Fibroblast of skin of abdomen (primary cell): ENCODE data around the gene SLC4A1.
A peak's percentile ranks its signal among the peaks of the same experiment; 100 is the strongest.

Experiments
- DNase-seq: peaks from one replicate; pipeline ENCODE4 v3.0.0-alpha.2; 2013

SLC4A1 gene

DNA sequence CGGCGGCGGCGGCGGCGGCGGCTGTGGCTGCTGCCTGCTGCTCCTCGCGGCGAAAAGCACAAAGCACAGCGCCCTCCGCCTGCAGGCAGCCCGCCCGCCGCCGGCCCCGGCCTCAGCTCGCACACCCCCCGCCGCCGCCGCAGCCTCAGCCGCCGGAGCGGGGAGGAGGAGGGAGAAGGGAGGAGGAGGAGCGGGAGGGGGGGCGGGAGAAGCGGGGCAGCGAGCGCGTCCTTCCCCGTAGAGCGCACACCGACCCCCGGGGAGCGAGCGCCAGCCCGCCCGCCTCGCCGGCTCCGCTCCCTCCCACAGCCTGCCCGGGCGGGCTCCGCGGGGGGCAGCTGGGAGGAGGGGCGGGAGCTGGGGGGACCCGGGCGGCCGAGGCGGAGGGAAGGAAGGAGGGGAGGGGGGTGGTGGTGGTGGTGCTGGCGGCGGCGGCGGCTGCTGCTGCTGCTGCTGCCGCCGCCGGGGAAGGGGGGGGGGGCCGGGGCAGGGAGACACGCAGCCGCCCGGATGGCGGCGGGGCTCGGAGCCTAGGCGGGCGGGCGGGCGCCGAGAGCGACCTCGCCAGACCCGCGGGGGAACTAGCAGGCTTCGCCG, 48.2 kb downstream of the SLC4A1 start, which contains the start of gene UBTF:
Gene UBTF (minus strand): TSS at position 60 of the 597 bp plus-strand sequence. CDS start 1,446 bp downstream, outside the sequence.
- DNase-seq, result peak; percentile 83

DNA sequence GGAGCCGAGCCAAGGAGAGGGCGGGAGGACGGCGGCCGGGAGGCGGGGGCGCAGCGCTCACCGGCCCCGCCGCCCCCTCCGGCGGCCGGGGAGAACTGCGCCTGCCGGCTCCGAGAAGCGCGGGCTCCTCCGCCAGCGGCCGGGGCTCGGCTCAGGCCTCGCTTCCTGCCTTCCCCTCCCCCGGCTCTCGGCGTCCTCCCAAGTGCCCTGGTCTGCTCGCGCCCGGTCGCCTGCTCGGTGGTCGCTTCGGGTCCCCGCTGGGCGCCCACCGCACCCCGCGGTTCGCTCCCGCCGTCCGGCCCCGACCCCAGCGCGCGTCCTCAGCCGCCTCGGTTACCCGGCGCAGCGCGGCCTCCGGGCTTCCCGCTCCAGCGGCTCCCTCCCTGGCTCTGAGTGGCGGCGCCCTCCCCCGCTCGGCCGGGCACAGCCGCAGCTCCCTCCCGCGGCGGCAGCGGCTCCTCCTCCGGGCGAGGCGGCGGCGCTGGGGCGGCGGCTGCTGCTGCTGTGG, 48.8 kb downstream of the SLC4A1 start:
- peak; percentile 76 for DNase-seq

DNA sequence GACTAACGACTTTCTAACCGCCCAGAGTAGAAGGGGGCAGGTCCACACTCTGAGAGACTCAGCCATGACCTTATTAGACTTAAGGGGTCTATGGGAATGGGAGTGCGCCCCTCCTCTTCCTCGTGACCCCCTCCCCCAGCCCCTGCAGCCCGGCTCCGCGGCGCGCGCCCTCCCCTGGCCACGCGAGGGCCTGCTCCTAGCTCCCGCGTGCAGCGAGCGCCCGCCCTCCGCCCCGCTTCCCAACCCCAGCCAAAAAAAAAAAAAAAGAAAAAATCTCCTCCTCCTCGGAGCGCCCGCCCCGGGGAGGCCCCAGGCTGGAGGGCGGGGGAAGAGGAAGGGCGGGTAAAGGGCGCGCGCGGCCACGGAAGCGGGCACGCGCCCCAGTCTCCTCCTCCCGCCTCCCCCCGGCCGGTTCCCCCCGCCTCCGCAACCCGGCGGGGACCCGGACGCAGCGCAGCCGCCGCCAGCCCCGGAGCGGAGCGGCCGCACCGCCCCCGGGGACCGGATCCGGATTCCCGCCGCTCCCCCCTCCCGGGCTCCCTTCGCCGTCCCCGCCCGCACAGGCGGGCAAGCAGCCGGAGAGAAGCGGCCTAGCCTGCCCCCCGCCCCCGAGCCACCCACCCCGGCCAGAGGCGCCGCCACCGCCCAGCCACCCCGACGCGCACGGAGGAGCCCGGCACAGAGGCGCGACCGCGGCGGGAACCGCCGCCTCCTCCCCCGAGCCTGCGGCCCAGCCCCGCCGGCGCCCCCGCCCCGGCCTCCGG, 49.4 kb downstream of the SLC4A1 start:
- peak; percentile 95 for DNase-seq

DNA sequence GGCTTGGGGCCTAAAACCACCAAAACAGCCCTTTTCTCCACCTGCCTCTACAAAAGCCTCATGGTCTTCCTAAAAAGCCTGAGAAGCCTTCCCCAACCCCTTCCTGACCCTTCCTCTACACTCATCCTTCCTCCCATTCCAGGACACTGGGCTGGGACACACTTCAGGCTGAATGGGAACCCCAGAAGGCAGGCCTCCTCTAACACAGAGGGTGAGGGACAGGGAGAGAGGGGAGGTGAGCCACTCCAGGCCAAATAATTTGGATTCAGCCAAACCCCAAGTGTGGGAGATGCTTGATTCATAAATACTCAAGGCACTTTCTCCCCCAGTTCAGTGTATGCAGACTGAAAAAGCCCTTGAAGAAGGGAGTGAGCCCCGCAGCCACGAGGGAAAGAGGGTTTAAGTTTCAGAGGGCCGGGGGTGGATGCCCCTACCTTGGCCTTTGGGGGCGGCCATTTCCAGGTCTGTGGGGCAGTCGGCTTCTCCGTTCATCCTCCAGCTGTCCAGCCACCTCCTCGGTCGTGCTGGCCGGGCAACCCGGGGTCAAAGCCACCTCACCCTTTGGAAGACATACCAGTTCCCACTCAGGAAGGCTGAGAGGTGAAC, 50.1 kb downstream of the SLC4A1 start:
- DNase-seq, result no peak

DNA sequence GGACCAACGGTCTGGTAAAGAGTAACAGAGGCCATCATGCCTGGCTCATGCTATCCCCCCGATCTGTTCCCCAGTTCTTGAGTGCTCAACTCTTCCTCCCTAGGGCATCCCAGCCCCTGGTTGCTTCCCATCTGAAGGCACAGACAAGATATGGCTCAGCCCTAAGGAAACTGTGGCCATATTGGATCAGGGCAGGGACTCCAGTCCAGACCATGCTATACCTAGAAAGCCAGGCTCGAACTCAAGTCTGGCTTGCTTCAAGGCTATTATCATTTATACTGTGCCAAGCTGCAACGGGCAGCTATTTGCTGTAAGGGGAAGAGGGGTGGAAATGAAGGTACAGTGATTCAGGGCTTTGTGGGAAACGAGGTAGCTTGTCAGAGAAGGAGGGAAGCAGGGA, 51.2 kb downstream of the SLC4A1 start:
- DNase-seq, result no peak

DNA sequence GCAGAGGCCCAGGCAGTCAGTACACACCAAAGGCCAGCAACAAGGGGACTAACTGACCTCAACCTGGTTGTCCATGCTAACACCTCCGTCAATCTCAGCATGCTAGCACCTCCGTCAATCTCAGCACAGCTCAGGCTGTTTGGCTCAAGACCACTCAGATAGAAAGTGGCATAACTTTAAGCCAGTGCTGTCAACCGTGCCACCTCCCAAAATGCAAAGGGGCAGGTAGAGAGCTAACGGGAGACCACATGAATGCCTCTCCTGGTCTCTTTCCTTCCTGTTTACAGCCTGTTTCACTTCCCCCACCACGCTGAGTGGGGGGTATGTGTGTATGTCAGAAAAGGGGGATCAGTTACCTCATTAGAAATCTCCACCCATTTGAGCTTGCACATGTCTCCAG, 51.8 kb downstream of the SLC4A1 start:
- DNase-seq, result no peak

DNA sequence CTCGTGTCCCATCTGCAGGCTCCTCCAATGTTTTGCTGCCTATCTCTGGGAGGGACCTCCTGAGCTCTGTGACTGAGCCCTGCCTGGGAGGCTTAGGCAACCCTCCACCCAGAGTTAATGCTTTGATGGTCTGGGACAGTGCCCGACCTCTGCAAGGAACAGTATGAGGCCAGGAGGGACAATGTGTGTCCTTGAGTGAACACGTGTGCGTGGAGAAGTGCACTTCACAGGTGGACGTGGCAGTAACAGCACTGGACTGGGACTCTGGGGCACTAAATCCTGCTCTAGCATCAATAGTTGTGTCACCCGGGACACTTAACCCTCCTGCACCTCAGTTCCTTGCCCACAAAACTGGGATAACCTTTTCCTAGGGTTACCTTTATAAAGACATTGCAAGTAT, 53.0 kb downstream of the SLC4A1 start:
- no peak for DNase-seq

DNA sequence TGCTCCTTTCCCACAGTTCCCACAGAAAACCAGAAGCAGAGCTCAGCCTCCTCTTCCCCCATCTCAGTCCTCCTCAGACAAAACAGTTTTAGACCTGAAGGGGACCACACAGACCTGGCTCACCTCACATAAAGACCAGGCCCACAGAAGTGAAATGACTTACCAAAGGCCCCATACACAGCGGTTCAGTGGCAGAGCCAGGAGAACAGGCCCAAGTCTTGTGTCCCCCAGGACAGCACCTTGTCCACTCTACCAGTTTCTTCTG, 53.8 kb downstream of the SLC4A1 start:
- DNase-seq, result no peak

DNA sequence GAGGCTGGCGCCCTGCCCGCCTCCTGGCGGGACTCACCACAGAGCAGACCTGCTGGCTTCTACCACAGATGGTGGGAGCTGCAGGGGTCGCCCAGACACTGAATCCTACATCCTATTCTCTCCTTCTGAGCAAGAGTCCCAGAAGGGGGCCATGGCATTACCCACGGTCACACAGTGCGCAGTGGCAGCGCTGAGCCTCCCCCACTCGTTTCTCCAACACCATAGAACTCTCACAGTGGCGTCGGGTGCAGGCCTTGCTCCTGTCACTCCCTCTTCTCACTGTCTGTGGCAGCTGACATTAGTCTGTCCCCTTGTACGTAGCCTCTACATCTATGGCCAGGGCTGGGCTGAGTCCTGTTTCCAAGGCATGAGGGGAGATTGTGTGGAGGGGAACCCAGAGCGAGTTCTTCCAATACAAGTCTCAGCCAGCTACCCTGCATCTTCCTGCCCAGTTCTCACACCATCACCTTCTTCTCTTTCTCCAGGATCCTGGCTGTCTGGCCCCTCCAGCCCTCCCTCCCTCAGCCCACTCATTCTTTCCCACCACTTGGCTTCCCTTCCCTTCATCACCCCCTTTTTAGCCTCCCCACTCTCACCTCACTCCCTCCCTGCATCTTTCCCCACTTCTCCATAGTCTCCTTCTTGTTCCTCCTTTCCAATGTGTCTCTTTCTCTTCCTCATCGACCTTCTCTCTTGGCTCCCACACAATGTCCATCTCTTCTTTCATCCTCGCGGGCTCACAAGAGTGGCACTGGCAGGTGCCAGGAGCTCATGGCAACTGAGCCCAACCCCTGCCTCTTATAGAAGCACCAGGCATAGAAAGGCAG, 54.3 kb downstream of the SLC4A1 start:
- DNase-seq, result no peak

DNA sequence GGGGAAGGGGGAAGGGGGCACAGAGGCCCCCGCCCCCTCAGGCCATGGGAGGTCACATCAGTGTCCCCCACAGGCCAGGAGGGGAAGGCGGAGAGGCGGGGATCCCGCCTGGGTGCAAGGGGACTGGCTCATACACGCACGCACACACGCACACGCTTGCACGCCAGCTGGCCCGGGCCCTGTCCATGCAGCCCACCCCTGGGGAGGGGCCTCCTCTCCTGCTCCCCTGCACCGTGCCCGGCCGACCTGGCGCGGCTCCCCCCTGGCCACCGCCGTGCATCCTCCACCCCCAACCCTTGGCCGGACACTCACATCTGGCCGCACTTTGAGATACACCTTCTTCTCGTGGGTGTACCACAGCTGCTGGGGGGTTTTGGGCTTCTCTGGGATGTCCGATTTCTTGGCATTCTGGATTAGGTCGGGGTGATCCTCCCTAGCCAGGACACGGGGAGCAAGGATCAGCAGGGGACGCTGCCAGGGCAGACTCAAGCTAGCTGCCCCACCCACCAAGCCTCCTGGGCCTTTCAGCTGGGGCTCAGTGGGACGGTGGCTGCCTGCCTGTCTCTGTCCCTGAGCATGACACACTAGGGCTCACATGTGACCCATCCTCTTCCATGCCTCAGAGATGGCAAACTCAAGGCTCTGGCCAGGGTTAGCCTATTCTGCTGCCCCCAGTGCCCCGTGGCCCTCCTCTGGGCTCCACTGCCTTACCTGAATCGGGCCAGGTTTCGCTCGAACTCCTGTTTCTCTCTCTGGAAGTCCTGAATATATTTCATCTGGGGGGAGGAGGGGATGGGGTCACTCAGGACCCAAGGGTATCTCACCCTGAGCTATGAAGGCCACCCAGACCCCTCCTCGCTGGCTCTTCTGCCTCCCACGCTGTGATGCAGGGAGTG, 55.2 kb downstream of the SLC4A1 start:
- DNase-seq, result no peak

DNA sequence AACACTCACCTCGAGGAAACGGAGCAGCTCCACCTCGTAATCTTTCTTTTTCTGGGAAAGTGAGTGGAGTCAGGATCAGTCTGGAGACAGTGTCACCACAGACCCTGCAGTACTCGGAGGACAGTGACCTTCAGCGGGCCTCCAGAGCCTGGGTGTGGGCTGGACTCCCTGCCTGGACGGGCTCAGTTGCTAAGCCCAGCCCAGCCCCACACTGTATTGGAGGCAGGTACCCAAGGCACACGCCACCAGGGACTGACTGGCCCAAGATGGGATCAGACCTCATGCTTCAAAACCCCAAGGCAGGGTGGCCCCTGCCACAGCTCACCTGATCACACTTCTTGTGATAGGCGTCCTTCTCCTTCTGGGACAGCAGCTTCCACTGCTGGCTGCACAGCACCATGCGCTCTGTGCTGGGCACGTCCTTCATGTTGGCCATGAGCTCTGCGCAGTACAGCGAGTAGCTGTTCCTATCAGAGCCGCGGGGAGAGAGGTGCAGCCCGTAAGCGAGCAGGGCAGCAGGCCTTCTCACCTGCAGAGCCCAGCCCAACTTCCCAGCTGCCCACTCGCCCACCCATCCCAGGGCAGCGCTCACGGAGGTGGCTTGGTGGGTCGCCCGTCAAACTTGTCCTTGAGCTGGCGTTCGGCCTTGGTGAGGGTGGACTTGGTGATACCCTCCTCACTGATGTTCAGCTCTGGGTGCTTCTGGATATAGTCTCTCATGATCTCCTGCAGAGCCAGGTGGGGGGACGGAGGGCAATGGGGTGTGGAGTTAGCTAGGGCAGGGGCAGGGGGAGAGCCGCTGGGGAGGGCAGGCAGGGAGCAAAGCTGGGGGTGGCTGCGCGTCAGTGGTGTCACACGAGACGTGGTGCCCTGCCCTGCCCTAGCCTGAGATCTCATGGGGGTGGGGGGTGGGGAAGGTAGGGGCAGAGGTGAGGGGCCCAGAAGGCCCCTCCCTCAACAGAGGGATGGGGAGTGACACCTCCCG, 56.4 kb downstream of the SLC4A1 start:
- DNase-seq, result no peak

DNA sequence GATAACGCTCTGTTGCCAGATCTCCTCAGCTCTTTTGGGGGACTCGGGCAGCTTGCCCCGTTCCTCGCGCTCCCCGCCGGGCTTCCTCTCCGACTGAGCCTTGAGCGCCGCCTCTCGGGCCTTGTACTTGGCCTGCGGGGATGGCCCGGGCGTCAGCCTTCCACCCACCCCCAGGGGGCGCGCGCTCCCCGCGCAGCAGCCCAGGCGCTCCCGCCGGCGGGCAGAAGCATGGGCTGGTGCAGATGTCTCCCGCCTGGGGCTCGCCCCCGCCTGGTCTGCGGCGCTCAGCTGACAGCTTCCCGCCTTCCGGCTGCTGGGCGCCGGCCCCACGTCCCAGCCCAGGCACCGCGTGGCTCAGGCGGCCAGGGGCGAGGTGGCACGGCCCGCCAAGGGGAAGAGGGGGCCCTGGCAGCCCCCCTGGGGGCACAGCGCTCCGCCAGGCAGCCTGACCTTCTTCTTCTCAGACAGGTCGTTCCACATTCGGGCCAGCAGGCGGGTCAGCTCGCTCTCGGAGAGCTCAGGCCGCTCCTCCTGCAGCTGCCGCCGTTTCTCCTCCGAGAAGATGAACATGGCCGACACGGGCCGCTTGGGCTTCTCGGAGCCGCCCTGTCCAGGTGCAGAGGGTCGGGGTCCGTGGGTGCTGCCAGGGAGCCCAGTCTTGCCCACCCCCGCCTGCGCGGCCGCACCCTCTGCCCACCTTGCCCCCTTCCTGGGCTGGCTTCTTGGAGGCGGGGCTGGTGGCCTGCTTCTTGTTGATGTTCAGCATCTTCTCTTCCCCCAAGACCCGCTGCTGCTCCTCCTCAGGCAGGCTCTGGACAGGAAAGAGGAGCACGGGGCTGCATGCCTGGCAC, 57.4 kb downstream of the SLC4A1 start:
- DNase-seq, result peak; percentile 85

DNA sequence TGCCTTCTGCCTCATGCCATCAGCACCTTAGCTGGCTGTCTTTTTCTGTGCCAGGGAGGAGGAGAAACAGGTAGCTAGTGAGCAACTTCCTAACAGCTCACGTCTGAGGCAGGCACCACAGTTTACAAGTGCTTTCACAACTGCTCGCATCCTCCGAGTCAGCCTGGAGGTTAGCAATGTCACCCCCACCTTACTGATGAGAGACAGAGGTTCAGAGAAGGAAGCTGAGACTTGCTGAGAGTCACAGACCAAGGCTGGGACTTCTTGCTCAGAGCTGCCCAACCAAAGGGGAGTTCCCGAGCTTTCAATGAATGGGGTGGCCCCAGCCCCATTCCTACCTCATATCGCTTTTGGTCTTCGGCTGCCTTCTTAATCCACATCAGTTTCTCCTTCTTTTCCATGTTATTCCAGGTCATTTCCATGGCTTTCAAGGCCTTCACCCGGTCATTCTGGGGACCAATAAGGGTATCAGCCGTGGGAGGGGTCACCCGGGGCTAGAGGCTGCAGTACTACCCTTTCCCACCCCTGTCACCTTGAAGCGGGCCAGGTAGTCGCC, 58.1 kb downstream of the SLC4A1 start:
- DNase-seq, result no peak

DNA sequence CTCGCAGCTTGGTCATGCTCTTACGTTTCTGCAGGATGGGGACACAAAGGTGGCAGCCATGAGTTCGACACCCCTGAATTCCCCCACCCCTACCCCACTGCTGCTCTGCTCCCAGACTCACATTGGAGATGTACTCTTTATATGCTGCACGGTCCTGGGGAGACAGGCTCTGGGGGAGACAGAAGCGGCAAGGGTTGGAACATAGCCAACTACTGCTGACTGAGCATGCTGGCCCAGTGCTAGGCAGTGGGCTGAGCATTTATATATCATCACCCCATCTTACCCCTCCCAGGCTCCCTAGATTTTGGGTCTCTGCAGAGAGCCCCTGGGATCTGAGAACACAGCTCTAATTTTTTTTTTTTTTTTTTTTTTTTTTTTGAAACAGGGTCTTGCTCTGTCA, 60.2 kb downstream of the SLC4A1 start:
- DNase-seq, result no peak

DNA sequence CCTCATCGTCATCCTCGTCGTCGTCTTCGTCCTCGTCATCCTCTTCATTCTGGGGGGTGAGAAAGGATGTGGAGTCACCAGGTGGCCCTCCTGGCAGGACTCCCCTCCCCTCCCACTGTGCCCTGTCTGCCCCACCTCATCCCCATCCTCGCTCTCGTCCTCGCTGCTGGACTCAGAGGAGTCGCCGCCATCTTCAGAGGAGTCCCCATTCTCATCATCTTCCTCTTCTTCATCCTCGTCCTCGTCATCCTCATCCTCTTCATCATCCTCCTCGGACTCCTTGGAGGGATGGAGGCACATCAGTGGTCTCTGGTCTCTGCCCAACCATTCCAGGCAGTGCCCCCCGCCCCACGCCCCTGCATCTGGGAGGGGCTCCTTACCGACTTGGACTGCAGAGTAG, 60.6 kb downstream of the SLC4A1 start:
- no peak for DNase-seq

DNA sequence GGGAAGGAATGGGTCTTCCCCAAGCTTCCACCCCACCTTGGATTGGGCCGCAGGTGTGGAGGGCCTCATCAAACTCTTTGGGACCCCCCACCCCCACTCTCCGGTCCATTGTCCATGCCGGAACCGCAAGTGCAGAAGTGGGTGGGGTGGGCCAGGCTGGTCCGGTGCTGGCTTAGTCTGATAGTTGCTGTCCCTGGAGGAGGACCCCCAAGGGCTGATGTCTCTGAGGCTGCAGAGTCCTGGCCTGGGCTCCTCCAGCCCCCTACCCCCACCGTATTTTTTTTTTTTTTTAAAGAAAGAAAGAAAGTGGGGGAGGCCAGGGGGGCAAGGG, 61.1 kb downstream of the SLC4A1 start:
- DNase-seq, result no peak

DNA sequence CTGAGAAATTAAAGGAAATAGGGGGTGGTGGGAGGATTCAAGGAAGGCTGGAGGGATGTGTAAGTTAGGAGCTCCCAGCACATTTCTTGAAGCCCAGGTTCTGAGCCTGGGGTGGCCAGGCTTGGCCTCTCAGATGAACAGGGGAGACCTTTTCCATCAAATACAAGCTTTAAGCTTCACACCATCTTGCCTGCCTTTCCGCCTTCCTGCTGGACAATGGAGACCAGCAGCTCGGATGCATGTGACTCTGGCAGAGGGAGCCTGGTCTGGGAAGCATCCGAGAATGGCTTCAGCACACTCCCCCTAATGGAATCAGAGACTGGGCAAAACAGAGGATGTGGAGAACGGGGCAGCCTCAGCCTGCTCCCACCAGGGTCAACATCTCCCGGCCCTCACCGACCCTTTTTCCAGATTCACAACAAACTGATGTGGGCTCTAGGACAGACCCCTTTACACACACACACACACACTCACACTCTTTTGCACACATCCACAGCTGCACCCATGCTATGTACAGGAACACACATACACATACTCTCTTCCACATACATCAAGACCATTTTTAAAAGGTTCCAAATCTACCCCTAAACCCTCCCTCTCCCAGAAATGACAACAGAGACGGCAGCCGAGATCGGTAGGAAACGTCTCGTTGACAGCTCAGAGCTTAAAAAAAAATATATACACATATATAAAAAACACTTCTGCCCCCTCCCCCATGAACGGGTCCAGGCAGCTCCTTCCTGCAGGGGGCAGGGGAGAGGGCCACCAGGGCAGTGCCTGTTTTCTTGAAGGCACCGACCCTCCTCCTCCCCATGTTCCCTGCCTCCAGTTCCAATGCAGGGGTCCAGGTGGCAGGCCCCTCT, 61.7 kb downstream of the SLC4A1 start:
- no peak for DNase-seq

DNA sequence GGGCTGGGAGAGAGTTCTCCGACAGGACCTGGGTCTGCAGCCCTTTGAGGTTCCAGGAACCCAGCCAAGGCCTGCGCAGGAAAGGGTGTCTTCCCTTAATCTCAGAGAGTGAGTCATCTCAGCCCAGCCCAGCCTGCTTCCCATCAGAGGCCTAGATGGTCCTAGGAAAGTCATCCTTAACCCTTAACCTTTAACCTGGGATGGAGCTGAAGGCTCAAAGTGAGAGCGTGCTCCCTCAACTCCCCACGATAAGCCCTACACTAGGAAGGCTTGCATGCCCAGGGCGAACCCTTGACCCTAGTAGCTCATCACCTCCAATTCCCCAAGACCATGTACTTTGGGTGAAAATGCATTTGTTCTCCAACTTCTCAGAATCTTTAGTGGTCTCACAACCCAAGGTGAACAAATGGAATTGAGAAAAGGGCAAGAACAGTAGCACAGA, 63.5 kb downstream of the SLC4A1 start:
- peak; percentile 60 for DNase-seq
